Gastrocnemius medialis (tissue), 4 donors: Measurements from ENCODE around the gene CDK5R1. TPM values are rescaled to one million over a fixed set of nuclear protein-coding genes. Genes with fewer than 3 reads are reported as not detected.

Experiments
- ATAC-seq, 2 donors: fragments of 150-250 bp; one replicate each; pipeline ENCODE4 v1.9.1; 2016
- DNase-seq, 2 donors: peaks; one replicate each; pipeline ENCODE4 v3.0.0-alpha.2; 2019
- H3K27ac ChIP-seq, 4 donors: fragments of 200-600 bp; sonication (generic); 1 replicate in 1 of 4; 2 replicates in 3 of 4; pipeline ENCODE4 v1.5.1; 2016 to 2018; ENCODE audit warnings: mild to moderate bottlenecking in 2 of 4, moderate library complexity in 1 of 4
- H3K27me3 ChIP-seq, 3 donors: fragments of 200-600 bp; sonication (generic) in 2 of 3; 1 replicate in 1 of 3; 2 replicates in 2 of 3; pipeline versions ENCODE4 v1.5.1 to v1.6.0; 2016 to 2019; ENCODE audit warnings: mild to moderate bottlenecking in 1 of 3, moderate library complexity in 1 of 3
- H3K36me3 ChIP-seq, 2 donors: fragments of 200-600 bp; sonication (generic) in 1 of 2; one replicate each; pipeline ENCODE4 v1.5.1; 2017 to 2018
- H3K4me1 ChIP-seq, 2 donors: fragments of 200-600 bp; sonication (generic) in 1 of 2; one replicate each; pipeline ENCODE4 v1.5.1; 2016 to 2017; ENCODE audit warnings: mild to moderate bottlenecking in 2 of 2
- H3K4me3 ChIP-seq, 4 donors: fragments of 200-600 bp; sonication (generic) in 3 of 4; 1 replicate in 1 of 4; 2 replicates in 3 of 4; pipeline ENCODE4 v1.5.1; 2016 to 2019; ENCODE audit warnings: mild to moderate bottlenecking in 2 of 4
- H3K9me3 ChIP-seq, 3 donors: fragments of 200-600 bp; sonication (generic) in 2 of 3; 1 replicate in 1 of 3; 2 replicates in 2 of 3; pipeline ENCODE4 v1.5.1; 2016 to 2019
- CTCF ChIP-seq, 5 experiments: fragments of 450-650 bp in 3 of 5; fragments of 200-600 bp in 2 of 5; sonication (generic) in 2 of 5; IDR thresholded peaks in 4 of 5; conservative IDR thresholded peaks in 1 of 5; 1 replicate in 4 of 5; 2 replicates in 1 of 5; pipeline ENCODE4 v1.5.1; 2016 to 2019; ENCODE audit warnings: antibody characterized with exemption in 5 of 5, mild to moderate bottlenecking in 3 of 5, moderate library complexity in 3 of 5
- POLR2A ChIP-seq, 2 donors: fragments of 450-650 bp; IDR thresholded peaks; one replicate each; pipeline ENCODE4 v1.6.1; 2017; ENCODE audit warnings: antibody characterized with exemption in 2 of 2, mild to moderate bottlenecking in 2 of 2, moderate library complexity in 2 of 2
- in situ Hi-C, 4 donors: fragments of 200-750 bp; cut with MboI; loops; one replicate each; pipeline versions ENCODE4 v1.15.0 to v1.8.0; 2017; ENCODE audit warnings: low sequenced_read_pairs in 4 of 4
- intact Hi-C: fragments of 100-400 bp; cut with DNase I; formaldehyde crosslinking; loops from one replicate; pipeline ENCODE4 v1.15.1; 2023; ENCODE audit warnings: low total_unique reads
- total RNA-seq, 4 donors: library from RNA; depleted of rRNA; stranded (reverse); fragments of >200 nt; gene quantifications; one replicate each; pipeline versions ENCODE4 v1.1.0 to v1.2.3, GENCODE V29; 2016

The CDK5R1 gene
- total RNA-seq, 4 donors from 2014 or later: 0.15 to 2.2 (median 1.5) TPM

GRCh38 chr17:32510466-32510865 is 23.7 kb downstream of the CDK5R1 start:
- no peak for ATAC-seq
- TF ChIP-seq CTCF (IDR thresholded peaks at IDR 0.05 in 4 of 5, conservative IDR thresholded peaks at IDR 0.05 in 1 of 5) (no peak), POLR2A (IDR thresholded peaks at IDR 0.05) (no peak)
- intact Hi-C loops: no loop called here
- H3K36me3 ChIP-seq: no peaks in the 10 kb centered on the region
- no peak overlapping the region for H3K4me3 ChIP-seq
- H3K9me3 ChIP-seq: no peaks in the 10 kb centered on the region
- no peaks in the 10 kb centered on the region for H3K27me3 ChIP-seq
- H3K4me1 ChIP-seq: peaks cover 2 to 11% of the 10 kb centered on the region in 2 donors
- no peak for DNase-seq
- H3K27ac ChIP-seq: no peak overlapping the region
- in situ Hi-C loops: no loop called here

GRCh38 chr17:32512328-32512727 is 25.5 kb downstream of the CDK5R1 start:
- intact Hi-C loops: no loop called here
- Histone ChIP-seq H3K27ac (no peak overlapping the region), H3K4me1 (peaks cover 15 to 21% of the 10 kb centered on the region in 2 donors), H3K27me3 (no peaks in the 10 kb centered on the region), H3K4me3 (no peak overlapping the region), H3K9me3 (no peaks in the 10 kb centered on the region), H3K36me3 (no peaks in the 10 kb centered on the region)
- in situ Hi-C loops: no loop called here
- DNase-seq (no peak), ATAC-seq (no peak)
- TF ChIP-seq CTCF (IDR thresholded peaks at IDR 0.05 in 4 of 5, conservative IDR thresholded peaks at IDR 0.05 in 1 of 5) (no peak), POLR2A (IDR thresholded peaks at IDR 0.05) (no peak)

GRCh38 chr17:32513579-32513978 is 26.8 kb downstream of the CDK5R1 start:
- Histone ChIP-seq H3K36me3 (no peaks in the 10 kb centered on the region), H3K4me1 (peaks cover 15 to 21% of the 10 kb centered on the region in 2 donors), H3K27ac (no peak overlapping the region), H3K4me3 (no peak overlapping the region), H3K27me3 (no peaks in the 10 kb centered on the region), H3K9me3 (no peaks in the 10 kb centered on the region)
- intact Hi-C loops: no loop called here
- no peak for ATAC-seq
- no peak for TF ChIP-seq CTCF (IDR thresholded peaks at IDR 0.05 in 4 of 5, conservative IDR thresholded peaks at IDR 0.05 in 1 of 5)
- no peak for TF ChIP-seq POLR2A (IDR thresholded peaks at IDR 0.05)
- DNase-seq: no peak
- in situ Hi-C loops: no loop called here

GRCh38 chr17:32514606-32515005 is 27.8 kb downstream of the CDK5R1 start:
- H3K27ac ChIP-seq: no peak overlapping the region
- peaks cover 21% of the 10 kb centered on the region in 2 donors for H3K4me1 ChIP-seq
- in situ Hi-C loops (no loop called here), intact Hi-C loops (no loop called here)
- no peaks in the 10 kb centered on the region for H3K27me3 ChIP-seq
- ATAC-seq: no peak
- no peaks in the 10 kb centered on the region for H3K9me3 ChIP-seq
- no peak for DNase-seq
- no peak overlapping the region for H3K4me3 ChIP-seq
- no peak for TF ChIP-seq CTCF (IDR thresholded peaks at IDR 0.05 in 4 of 5, conservative IDR thresholded peaks at IDR 0.05 in 1 of 5)
- TF ChIP-seq POLR2A (IDR thresholded peaks at IDR 0.05): no peak
- H3K36me3 ChIP-seq: no peaks in the 10 kb centered on the region
